ENCODE measurements around the gene DNAJC7. TPM values are rescaled to one million over a fixed set of nuclear protein-coding genes. Genes with fewer than 3 reads are reported as not detected.
"Not testable (repeated sequence)": the region's sequence is repeated elsewhere in the genome, so short reads cannot be mapped to it uniquely, and the experiment has no call there.

DNAJC7 gene
- total RNA-seq, 8 experiments from 2014 or later, result 56.4 to 143 (median 93.6) TPM

DNA sequence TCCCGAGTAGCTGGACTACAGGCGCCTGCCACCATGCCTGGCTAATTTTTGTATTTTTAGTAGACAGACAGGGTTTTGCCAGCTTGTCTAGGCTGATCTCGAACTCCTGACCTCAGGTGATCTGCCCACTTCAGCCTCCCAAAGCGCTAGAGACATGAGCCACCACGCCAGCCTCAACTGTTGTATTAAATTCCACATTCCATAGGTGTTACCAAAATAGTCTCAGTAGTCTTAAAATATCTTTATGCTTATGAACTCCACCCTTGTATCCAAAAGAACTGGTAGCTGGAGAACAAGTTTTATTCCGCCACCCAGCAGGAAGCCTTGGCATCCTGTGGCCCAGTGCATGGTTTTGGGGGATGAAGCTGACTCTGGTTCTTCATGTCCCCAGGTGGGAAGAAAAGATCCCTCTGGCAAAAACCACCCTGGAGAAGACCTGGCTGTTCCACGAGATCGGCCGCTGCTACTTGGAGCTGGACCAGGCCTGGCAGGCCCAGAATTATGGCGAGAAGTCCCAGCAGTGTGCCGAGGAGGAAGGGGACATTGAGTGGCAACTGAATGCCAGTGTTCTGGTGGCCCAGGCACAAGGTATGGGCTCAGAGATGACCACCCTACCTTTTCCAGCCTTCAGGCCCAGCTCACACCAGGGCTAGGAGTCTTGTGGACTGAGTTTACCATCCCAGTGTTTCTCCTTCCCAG, 68.3 kb downstream of the DNAJC7 start:
- Histone ChIP-seq H3K27ac (no peak overlapping the region), H3K4me1 (replicated peaks in 1 of 2) (no peaks in the 10 kb centered on the region), H3K4me3 (no peak overlapping the region)
- WGBS, 10 experiments, result 76 to 100% (median 83%) methylated on average over 1 to 6 of the region's 11 CpGs; no CpG with 5 or more reads in 4 of the 10 experiments
- peak in 2 of 8 experiments; percentile 37 to 51 for ATAC-seq (replicated peaks in 6 of 8)
- in situ Hi-C loops (cut with MboI; ENCODE audit: low pct_unique_long_range_greater_than_20kb in 2 of 9, low sequenced_read_pairs in 9 of 9, unreplicated experiment in 9 of 9), result no loop called here

DNA sequence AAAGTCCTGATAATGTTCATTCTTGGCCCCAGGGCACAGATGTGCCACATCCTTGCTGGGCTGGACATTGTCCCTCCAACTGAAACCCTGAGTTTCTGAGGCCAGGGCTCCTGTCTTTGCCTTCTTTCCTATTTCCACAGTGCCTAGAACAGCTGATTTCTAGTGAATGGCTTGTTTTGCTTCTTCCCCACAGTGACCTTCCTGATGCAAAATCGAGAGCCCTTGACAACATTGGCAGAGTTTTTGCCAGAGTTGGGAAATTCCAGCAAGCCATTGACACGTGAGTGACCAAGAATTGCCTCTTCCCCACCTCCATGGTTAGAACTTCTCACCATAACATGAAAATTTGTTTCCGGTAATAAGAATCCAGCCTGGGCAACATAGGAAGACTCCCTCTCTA, 72.3 kb downstream of the DNAJC7 start:
- no peak for ATAC-seq (replicated peaks in 6 of 8)
- no peak overlapping the region for H3K27ac ChIP-seq
- in situ Hi-C loops (cut with MboI; ENCODE audit: low pct_unique_long_range_greater_than_20kb in 2 of 9, low sequenced_read_pairs in 9 of 9, unreplicated experiment in 9 of 9), result no loop called here
- 64 to 100% (median 83%) methylated on average over 1 to 3 of the region's 3 CpGs; no CpG with 5 or more reads in 5 of the 10 experiments for WGBS, 10 experiments
- no peaks in the 10 kb centered on the region for H3K4me1 ChIP-seq (replicated peaks in 1 of 2)
- no peak overlapping the region for H3K4me3 ChIP-seq

DNA sequence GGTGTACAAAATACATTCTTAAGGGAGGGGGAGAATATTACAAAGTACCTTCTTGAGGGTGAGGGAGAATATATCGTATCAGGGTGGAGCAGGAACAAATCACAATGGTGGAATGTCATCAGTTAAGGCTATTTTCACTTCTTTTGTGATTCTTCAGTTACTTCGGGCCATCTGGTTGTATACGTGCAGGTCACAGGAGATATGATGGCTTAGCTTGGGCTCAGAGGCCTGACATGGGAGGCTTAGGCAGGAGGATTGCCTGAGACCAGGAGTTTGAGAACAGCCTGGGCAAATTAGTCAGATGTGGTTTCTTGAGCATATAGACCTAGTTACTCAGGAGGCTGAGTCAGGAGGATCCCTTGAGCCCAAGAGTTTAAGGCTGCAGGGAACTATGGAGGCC, 73.7 kb downstream of the DNAJC7 start:
- in situ Hi-C loops (cut with MboI; ENCODE audit: low pct_unique_long_range_greater_than_20kb in 2 of 9, low sequenced_read_pairs in 9 of 9, unreplicated experiment in 9 of 9), result no loop called here
- ATAC-seq (replicated peaks in 6 of 8), result no peak
- WGBS, 10 experiments, result 78 to 100% (median 100%) methylated on average over 1 to 2 of the region's 3 CpGs; no CpG with 5 or more reads in 5 of the 10 experiments
- Histone ChIP-seq H3K4me1 (replicated peaks in 1 of 2) (no peaks in the 10 kb centered on the region), H3K4me3 (no peak overlapping the region), H3K27ac (no peak overlapping the region)

DNA sequence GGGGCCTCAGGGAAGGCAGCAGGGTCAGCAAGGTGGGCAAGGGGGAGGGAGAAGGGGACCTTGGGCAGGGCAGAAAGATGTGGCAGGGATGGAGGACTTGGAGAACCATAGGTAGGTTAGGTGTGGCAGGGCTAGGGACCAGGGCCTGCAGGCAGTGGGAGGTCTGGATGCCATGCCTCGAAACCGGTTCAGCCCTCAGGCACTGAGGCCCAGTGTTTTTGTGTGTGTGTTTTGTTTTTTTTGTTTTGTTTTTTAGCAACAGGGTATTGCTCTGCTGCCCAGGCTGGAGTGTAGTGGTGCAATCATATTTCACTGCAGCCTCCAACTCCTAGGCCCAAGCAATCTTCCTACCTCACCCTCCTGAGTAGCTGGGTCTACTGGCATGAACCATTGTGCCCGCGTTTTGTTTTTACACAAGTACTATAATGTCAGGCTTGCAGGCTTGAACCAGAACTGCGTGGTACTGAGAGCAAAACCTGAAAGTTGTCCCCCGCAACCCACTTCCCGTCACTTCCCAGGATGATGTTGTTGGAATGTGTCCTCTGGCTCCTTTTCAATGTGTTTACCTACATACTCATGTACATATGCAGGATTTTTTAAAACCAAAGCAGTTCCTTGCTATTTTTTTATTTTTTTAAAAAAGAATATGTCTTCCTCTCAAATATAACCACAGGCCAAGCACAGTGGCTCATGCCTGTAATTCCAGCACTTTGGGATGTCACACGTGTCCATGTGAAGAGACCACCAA, 74.4 kb downstream of the DNAJC7 start:
- WGBS, 10 experiments, result 68 to 95% (median 90%) methylated on average over 1 to 8 of the region's 8 CpGs
- no peak overlapping the region for H3K4me3 ChIP-seq
- no peak overlapping the region for H3K27ac ChIP-seq
- in situ Hi-C loops (cut with MboI; ENCODE audit: low pct_unique_long_range_greater_than_20kb in 2 of 9, low sequenced_read_pairs in 9 of 9, unreplicated experiment in 9 of 9), result no loop called here
- H3K4me1 ChIP-seq (replicated peaks in 1 of 2), result no peaks in the 10 kb centered on the region
- ATAC-seq (replicated peaks in 6 of 8), result peak in 3 of 8 experiments; percentile 6 to 61 (median 6)

DNA sequence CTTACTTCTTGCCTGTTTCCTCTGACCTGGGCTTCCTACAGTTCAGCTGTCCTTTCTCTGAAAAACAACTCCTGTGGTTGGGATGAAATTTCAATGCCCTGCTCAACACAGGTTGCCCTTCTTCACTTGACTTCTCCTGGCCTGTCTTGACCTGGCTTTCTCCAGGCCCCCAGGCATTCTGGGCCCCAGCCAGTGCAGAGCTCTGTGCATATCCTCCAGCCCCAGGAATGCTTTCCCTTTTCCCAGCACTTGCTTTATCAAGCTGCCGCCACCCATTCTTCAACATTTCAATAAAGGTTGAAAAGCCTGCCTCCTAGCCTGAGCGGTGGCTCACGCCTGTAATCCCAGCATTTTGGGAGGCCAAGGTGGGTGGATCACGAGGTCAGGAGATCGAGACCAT, 76.1 kb downstream of the DNAJC7 start:
- Histone ChIP-seq H3K4me3 (no peak overlapping the region), H3K4me1 (replicated peaks in 1 of 2) (no peaks in the 10 kb centered on the region), H3K27ac (no peak overlapping the region)
- 60 to 100% (median 90%) methylated on average over 1 to 4 of the region's 5 CpGs; no CpG with 5 or more reads in 5 of the 10 experiments for WGBS, 10 experiments
- in situ Hi-C loops (cut with MboI; ENCODE audit: low pct_unique_long_range_greater_than_20kb in 2 of 9, low sequenced_read_pairs in 9 of 9, unreplicated experiment in 9 of 9), result no loop called here
- ATAC-seq (replicated peaks in 6 of 8), result peak in 3 of 8 experiments; percentile 57 to 83 (median 79)

DNA sequence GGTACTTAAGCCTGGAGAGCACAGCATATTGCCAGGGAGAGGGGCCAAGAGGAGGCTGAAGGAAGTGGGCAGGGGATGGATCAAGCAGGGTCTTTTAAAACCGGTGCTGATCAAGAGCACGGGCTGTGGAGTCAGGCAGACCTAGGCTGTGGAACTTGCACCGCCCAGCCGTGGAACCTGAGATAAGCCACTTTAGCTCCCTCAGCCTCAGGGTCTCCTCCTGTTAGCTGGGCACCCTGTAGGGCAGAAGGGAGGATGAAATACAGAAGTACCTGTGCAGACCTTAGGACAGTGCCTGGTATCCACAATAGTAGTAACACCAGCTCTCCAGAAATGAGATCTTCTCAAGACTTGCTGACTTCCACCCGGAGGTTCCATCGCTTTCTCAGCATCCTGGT, 77.5 kb downstream of the DNAJC7 start:
- no peaks in the 10 kb centered on the region for H3K4me1 ChIP-seq (replicated peaks in 1 of 2)
- in situ Hi-C loops (cut with MboI; ENCODE audit: low pct_unique_long_range_greater_than_20kb in 2 of 9, low sequenced_read_pairs in 9 of 9, unreplicated experiment in 9 of 9), result no loop called here
- no peak overlapping the region for H3K27ac ChIP-seq
- WGBS, 10 experiments, result 73 to 100% (median 92%) methylated on average over 1 to 4 of the region's 6 CpGs; no CpG with 5 or more reads in 5 of the 10 experiments
- no peak for ATAC-seq (replicated peaks in 6 of 8)
- no peak overlapping the region for H3K4me3 ChIP-seq

DNA sequence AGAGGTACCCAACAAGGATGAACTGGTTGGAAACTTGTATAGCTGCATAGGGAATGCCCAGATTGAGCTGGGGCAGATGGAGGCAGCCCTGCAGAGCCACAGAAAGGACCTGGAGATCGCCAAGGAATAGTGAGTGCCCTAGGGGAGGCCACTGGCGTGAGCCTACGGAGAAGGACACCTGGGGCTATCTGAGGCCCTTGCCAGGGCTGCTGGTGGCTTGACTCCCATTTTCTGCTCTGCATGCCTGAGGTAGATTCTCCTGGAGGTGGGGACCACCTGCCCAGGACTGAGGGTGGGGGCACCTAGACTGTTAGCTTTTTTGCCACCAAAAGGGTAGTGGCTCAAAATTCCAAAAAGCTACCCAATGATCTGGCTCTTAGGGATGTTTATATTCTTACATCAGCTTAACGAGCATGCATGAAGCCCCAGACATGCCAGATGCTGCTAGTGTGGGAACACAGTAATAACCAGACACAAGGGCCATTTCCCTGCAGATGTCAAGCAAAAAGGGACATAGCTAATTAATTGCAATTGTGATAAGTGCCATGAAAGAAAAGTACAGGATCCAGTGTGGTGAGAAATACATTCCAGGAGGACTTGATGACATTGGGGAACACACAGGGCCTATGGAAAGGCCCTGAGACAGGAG, 78.1 kb downstream of the DNAJC7 start:
- no peak overlapping the region for H3K4me3 ChIP-seq
- 51 to 100% (median 71%) methylated on average over 1 to 4 of the region's 4 CpGs; no CpG with 5 or more reads in 5 of the 10 experiments for WGBS, 10 experiments
- H3K4me1 ChIP-seq (replicated peaks in 1 of 2), result no peaks in the 10 kb centered on the region
- H3K27ac ChIP-seq, result no peak overlapping the region
- in situ Hi-C loops (cut with MboI; ENCODE audit: low pct_unique_long_range_greater_than_20kb in 2 of 9, low sequenced_read_pairs in 9 of 9, unreplicated experiment in 9 of 9), result no loop called here
- ATAC-seq (replicated peaks in 6 of 8), result peak in 1 of 8 experiments; percentile 16

DNA sequence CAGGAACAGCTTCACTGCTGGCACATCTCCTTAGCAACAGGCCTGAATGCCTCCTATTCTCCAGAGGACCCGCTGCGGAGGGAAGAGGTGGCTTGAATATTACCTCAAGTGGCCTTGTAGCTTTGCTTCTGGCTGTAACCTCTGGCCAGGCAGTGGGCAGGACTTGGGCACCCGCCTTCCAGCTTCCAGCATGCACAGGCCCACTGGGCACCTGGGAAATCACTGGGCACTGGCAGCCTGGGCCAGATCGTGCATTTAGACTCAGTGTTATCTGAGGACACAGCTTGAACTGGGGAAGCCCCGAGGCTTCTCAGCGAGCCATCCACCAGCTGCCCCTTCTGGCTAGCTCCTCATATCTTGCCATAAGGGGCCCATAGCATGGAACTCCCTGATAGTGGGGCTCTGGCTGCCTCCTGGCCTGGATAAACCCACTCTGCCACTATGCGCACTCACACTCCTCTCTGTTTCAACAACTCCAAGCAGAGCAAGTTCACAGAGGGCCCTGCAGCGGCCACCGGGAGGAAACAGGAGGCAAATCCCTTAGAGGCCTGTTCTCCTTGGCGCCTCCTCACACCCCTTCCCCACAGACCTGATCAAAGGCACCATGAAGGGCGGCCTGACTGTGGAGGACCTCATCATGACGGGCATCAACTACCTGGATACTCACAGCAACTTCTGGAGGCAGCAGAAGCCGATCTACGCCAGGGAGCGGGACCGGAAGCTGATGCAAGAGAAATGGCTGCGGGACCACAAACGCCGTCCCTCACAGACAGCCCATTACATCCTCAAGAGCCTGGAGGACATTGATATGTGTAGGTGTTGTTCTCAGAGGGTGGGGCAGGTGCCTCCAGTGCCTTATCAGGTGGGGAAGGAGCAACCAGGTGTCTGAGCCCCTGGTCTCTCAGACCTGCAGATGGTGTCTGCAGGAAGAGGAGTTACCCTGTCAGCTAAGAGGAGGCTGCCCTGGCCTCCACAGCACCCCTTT, 79.0 kb downstream of the DNAJC7 start:
- 47 to 100% (median 85%) methylated on average over 2 to 10 of the region's 19 CpGs; no CpG with 5 or more reads in 5 of the 10 experiments for WGBS, 10 experiments
- ATAC-seq (replicated peaks in 6 of 8), result peak in 2 of 8 experiments; percentile 5 to 12
- H3K27ac ChIP-seq, result no peak overlapping the region
- H3K4me1 ChIP-seq (replicated peaks in 1 of 2), result no peaks in the 10 kb centered on the region
- no peak overlapping the region for H3K4me3 ChIP-seq
- in situ Hi-C loops (cut with MboI; ENCODE audit: low pct_unique_long_range_greater_than_20kb in 2 of 9, low sequenced_read_pairs in 9 of 9, unreplicated experiment in 9 of 9), result no loop called here

DNA sequence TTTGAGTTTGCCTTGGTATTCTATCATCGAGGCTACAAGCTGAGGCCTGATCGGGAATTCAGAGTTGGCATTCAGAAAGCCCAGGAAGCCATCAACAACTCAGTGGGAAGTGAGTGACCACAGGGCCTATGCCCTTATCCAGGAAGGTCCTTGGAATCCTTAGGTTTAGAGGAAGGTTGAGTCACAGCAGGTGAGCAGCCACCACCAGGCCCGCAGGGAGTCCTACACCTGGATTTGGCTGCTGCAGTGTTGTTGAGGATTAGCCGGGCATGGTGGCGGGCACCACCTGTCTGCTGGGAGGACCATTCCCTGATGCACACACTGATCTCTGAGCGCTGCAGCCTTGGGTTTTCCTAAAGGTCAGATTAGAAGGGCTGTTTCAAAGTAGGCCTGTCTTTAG, 81.6 kb downstream of the DNAJC7 start:
- H3K4me3 ChIP-seq, result no peak overlapping the region
- peaks cover 10% of the 10 kb centered on the region in 2 donors for H3K4me1 ChIP-seq (replicated peaks in 1 of 2)
- in situ Hi-C loops (cut with MboI; ENCODE audit: low pct_unique_long_range_greater_than_20kb in 2 of 9, low sequenced_read_pairs in 9 of 9, unreplicated experiment in 9 of 9), result no loop called here
- 33 to 100% (median 86%) methylated on average over 1 to 6 of the region's 6 CpGs; no CpG with 5 or more reads in 3 of the 10 experiments for WGBS, 10 experiments
- H3K27ac ChIP-seq, result no peak overlapping the region
- no peak for ATAC-seq (replicated peaks in 6 of 8)

DNA sequence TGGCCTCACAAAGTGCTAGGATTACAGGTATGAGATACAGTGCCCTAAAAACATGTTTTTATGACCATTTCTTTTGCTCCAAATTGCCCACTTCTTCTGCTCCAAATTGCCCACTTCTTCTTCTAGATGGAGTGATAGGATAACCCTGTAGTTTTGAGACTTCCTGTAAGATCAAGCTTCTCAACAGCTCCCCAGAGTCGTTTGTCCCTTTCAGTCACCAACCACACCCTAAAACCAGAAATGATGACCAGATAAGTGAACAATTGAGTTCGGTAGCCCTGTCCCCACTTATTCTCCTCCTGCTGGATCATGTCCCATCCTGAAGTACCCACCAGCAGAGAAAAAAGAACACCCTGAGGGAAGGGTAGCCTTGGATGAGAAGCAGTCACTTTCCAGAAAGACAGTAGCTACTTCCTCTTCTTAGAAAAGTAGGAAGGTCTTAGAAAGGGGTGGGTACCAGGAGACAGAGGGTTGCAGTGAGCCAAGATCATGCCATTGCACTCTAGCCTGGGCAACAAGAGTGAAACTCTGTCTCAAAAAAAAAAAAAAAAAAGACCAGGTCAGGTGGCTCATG, 84.3 kb downstream of the DNAJC7 start:
- Histone ChIP-seq H3K4me3 (no peak overlapping the region), H3K4me1 (replicated peaks in 1 of 2) (peaks cover 13 to 17% of the 10 kb centered on the region in 2 donors), H3K27ac (no peak overlapping the region)
- in situ Hi-C loops (cut with MboI; ENCODE audit: low pct_unique_long_range_greater_than_20kb in 2 of 9, low sequenced_read_pairs in 9 of 9, unreplicated experiment in 9 of 9), result no loop called here
- ATAC-seq (replicated peaks in 6 of 8), result no peak
- 20 to 100% (median 71%) methylated on average over 1 to 2 of the region's 2 CpGs; no CpG with 5 or more reads in 4 of the 10 experiments for WGBS, 10 experiments

DNA sequence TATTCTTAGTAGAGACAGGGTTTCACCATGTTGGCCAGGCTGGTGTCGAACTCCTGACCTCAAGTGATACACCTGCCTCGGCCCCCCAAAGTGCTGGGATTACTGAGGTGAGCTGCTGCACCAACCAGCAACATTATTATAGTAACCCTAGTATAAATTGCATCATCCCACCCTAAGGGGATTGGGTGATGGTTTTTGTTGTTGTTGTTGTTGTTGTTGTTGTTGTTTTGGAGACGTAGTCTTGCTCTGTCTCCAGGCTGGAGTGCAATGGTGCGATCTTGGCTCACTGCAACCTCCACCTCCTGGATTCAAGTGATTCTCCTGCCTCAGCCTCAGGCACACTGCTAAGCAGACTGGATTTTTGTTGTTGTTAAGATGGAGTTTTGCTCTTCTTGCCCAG, 85.5 kb downstream of the DNAJC7 start:
- ATAC-seq (replicated peaks in 6 of 8); H3K27ac ChIP-seq; in situ Hi-C loops (cut with MboI; ENCODE audit: low pct_unique_long_range_greater_than_20kb in 2 of 9, low sequenced_read_pairs in 9 of 9, unreplicated experiment in 9 of 9): not testable (repeated sequence)
- WGBS, 10 experiments, result 40 to 100% (median 90%) methylated on average over 1 to 3 of the region's 4 CpGs; no CpG with 5 or more reads in 6 of the 10 experiments
- H3K4me3 ChIP-seq, result peak overlapping the region in 3 of 5 donors; percentile 51 to 87 (median 53)
- peaks cover 13 to 17% of the 10 kb centered on the region in 2 donors for H3K4me1 ChIP-seq (replicated peaks in 1 of 2)

DNA sequence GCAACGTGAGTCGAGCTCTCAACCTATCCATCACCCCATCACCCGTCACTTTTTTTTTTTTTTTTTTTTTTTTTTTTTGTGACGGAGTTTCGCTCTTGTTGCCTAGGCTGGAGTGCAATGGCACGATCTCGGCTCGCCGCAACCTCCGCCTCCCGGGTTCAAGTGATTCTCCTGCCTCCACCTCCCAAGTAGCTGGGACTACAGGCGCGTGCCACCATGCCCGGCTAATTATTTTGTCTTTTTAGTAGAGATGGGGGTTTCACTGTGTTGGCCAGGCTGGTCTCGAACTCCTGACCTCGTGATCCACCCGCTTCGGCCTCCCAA, 86.4 kb downstream of the DNAJC7 start:
- Histone ChIP-seq H3K4me3 (peak overlapping the region; percentile 51 to 87 (median 52)), H3K27ac (peak overlapping the region; percentile 56 to 86), H3K4me1 (replicated peaks in 1 of 2) (peaks cover 13 to 17% of the 10 kb centered on the region in 2 donors)
- WGBS, 10 experiments, result 0 to 80% (median 31%) methylated on average over 1 to 13 of the region's 18 CpGs; no CpG with 5 or more reads in 2 of the 10 experiments
- in situ Hi-C loops (cut with MboI; ENCODE audit: low pct_unique_long_range_greater_than_20kb in 2 of 9, low sequenced_read_pairs in 9 of 9, unreplicated experiment in 9 of 9), result not testable (repeated sequence)
- peak in 3 of 8 experiments; percentile 26 to 36 (median 32) for ATAC-seq (replicated peaks in 6 of 8)
